SHP77 treated with DMSO at 0.1 percent for 48 hours (cell line): ENCODE results near the gene CPHXL2.

Experiments
- DNase-seq: peaks from one replicate; lab custom pipeline; 2025; lab: John Stamatoyannopoulos, UW

The CPHXL2 gene

GRCh38 chr16:75676909-75677308 lies at the start of gene CPHXL2:
Gene CPHXL2 (minus strand): TSS chr16:75677009. CDS start chr16:75676999, 10 bp downstream.
- DNase-seq, result no peak

DNA sequence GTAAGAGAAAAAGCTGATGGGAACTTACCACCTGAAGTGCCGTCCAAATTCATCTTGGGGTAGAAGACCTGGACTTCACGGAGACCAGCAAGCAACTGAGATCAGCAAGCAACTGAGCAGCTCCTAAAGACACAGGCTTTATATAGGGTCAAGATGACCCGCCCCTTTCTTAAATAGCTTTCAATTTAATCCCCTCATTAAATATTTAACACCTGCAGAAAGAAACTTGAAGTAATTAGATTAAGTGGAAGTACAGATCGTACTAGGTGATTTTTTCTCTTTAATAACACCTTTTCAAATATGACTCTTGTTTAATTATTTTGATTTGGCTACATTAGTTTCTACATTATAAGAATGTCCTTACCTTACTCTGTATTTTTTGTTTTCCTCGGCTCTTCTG lies 49.6 kb upstream of the CPHXL2 start, which contains the start of gene CPHXL:
Gene CPHXL (minus strand): TSS at position 101 of the 400 bp plus-strand sequence. CDS start 48 bp downstream, at position 53.
- no peak for DNase-seq

- DNase-seq, result no peak
Observed at GRCh38 chr16:75718452-75718851, 41.6 kb upstream of the CPHXL2 start.

DNA sequence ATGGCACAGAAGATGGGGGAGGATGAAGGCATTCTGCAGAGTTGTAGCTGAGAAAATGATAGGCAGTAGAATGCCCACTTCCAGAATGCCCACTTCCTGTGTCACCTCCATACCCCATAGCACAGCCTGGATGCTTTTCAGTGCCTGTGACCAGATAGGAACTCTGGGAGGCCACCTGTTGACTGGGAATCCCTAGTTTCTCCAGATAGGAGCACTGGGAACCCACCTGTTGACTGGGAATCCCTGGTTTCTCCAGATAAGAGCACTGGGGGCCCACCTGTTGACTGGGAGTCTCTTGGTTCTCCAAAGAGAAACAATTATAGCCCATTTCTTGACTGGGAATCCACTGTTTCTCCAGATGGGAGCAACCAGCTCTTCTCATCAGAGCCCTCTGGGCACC lies 37.9 kb upstream of the CPHXL2 start:
- DNase-seq, result no peak

DNA sequence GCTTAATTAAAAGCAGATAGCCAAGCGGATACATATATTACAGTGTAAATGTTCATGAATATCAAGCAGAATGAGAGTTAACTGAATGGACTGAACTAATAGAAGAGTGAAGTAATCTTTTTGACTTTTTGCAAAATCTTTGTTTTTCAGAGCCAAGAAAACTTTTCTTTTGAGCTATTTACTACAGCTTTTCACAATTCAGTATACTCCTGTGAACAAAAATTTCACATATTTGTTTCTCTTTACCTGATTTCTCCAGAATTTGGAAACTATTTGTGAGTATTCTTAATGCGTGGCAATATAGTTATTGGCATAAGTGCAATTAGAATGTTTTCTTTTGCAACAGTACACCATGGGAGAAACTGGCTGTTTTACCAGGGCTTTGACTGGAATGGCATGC lies 33.5 kb upstream of the CPHXL2 start:
- DNase-seq, result no peak

- no peak for DNase-seq
Observed at GRCh38 chr16:75703306-75703705, 26.5 kb upstream of the CPHXL2 start.

DNA sequence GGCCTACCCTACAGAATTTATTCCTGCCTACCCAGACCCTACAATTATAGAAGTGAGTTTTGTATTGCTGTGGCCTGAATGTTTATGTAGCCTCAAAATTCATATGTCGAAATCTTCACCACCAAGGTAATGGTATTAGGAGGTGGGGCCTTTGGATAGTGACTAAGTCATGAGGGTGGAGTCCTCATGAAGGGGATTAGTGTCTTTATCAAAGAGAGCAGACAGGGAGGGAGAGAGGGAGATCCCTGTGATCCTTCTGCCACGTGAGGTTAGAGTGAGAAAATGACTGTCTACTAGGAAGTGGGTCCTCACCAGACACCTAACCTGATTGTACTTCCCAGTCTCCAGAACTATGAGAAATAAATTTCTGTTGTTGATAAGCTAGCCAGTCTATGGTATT lies 25.4 kb upstream of the CPHXL2 start:
- DNase-seq, result no peak

GRCh38 chr16:75701361-75701760 lies 24.6 kb upstream of the CPHXL2 start, which contains the start of gene DUXB:
Gene DUXB (minus strand): TSS chr16:75701461. CDS start chr16:75701418, 43 bp downstream.
- no peak for DNase-seq

GRCh38 chr16:75697571-75697970 lies 20.8 kb upstream of the CPHXL2 start:
- DNase-seq, result no peak

DNA sequence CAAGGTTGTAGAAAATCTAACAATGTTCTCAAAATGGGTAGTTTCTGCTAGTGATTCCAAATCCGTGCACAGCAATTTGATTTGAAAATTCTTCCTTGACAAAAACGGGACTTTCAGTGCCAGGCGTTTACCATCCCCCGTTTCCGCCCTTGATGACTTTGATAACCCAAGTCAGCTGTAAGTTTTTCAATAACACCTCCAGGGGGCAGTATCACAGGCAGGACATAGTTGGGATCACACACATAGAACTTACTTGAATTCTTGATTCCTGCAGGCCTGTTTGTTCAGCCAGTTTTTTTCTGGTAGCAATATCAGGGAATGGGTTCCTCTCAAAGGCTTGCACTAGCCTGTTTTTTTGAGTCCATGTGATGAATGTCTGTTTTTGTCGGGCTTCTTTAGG lies 18.9 kb upstream of the CPHXL2 start:
- no peak for DNase-seq

- no peak for DNase-seq
Observed at GRCh38 chr16:75687361-75687760, 10.6 kb upstream of the CPHXL2 start.

DNA sequence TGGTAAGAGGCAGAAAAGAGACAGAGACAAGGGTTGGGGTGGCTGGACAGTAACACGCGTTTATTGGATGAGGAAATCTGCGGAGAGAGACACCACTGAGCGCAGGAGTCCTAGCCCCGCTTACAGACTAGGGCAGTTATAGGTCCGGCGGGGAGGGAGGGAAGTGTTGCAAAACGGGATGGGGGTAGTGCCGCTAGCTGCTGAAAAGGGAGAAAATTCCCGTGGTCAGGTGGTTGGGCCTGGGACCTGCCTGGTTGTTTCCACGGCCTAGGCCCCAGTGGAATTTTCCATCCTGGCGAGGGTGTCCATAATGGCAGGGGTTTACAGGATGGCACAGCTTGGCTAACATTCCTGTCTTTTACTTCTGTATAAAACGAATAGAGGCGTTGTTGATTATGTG lies 5.5 kb upstream of the CPHXL2 start:
- no peak for DNase-seq

GRCh38 chr16:75679366-75679765 lies 2.6 kb upstream of the CPHXL2 start:
- DNase-seq, result no peak

DNA sequence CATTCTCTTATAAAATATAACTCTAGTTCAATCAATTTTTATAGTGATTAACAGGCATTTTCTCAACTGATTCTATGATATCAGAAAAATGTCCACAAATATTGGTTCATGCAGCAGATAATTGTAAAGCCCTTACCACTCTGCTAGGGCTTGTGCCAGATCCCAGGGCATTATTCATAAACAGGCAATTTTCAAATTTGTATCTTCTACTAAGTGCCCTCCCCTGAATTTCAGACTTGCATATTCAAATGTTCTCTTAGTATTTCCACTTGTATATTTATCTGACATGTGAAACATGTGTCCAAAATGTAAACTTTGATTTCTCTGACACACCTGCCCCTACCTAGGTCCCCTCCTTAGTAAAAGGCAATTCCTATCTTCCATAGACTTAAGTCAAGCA lies 9.3 kb downstream of the CPHXL2 start:
- no peak for DNase-seq

DNA sequence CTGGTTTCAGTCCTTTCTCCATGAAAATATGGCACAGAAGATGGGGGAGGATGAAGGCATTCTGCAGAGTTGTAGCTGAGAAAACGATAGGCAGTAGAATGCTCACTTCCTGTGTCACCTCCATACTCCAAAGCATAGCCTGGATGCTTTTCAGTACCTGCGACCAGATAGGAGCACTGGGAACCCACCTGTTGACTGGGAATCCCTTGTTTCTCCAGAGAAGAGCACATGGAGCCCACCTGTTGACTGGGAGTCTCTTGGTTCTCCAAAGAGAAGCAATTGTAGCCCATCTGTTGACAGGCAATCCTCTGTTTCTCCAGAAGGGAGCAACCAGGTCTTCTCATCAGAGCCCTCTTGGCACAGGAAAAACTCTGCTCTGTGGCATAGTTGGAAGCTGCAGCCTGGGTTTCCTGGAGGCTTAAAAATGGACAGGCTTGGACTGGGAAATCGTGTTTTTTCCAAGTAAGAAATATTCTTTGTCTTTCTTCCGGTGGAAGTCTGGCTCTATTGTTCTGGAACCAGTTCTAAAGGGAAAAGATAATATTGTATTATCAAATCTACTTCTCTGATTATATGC lies 16.0 kb downstream of the CPHXL2 start:
- DNase-seq, result no peak

DNA sequence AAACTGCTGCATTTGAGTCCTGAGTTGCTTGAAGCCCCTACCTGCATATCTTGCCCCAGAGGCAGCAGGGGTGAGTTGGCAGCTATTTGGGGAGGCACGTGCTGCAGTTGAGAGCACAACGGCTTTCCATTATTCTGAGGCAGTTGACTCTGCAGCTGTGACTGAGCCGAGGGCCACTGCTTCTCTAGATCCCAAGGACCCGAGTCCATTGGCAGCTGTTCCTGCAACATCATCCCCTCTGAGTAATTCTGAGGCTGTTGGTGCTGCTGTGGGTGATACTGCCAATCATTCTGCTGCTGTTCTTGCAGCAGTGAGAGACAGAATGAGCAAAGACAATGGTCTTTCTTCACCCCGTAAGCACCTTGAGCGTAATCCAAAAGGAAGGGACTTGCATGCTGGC lies 16.5 kb downstream of the CPHXL2 start:
- DNase-seq, result no peak

- no peak for DNase-seq
Observed at GRCh38 chr16:75658175-75658574, 18.6 kb downstream of the CPHXL2 start.

DNA sequence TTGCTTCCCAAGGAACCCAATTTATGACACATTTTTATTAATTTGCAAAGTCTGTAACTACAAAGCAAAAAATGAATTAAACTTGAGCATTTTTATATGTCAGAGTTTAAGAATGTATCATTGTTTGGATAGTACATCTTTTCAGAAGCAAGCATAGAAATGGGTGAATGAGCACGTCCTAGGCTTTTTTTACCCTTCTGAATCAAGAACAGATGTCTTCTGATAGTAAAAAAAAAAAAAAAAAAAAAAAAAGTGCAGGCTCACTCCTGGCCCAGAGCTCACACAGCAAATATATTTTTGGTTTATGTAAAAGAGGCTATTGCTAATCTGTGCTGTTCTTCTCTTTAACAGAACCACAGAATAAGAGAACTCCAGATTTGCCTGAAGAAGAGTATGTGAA lies 22.9 kb downstream of the CPHXL2 start:
- no peak for DNase-seq

GRCh38 chr16:75648265-75649076 lies 28.3 kb downstream of the CPHXL2 start:
- peak; percentile 62 for DNase-seq

DNA sequence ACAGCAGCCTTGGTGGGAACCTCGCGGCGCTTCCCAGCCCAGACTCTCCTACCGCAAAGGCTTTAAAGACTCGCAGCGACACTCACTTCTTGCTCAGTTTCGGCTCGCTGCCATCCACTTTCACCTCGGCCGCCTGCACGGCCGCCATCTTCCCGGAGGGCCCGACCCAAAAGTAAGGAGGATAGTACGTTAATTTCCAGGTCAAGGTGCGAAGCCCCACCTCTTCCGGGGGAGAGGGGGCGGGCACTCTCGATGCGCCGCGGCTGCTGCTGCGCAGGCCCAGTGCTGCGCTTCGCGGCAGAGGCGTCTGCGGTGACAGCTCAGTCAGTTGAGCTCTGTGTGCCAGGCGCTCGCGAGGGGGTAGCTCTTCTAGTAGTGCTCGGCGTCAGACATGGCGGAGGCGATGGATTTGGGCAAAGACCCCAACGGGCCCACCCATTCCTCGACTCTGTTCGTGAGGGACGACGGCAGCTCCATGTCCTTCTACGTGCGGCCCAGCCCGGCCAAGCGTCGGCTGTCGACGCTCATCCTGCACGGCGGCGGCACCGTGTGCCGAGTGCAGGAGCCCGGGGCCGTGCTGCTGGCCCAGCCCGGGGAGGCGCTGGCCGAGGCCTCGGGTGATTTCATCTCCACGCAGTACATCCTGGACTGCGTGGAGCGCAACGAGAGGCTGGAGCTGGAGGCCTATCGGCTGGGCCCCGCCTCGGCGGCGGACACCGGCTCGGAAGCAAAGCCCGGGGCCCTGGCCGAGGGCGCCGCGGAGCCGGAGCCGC lies 29.1 kb downstream of the CPHXL2 start, which contains the start of the genes KARS1 and TERF2IP:
Gene KARS1 (minus strand): TSS at position 174 of the 773 bp plus-strand sequence. CDS start 26 bp downstream, at position 148.
Gene TERF2IP (plus strand): TSS at position 282 of the 773 bp plus-strand sequence. CDS start 110 bp downstream, at position 392.
- peak; percentile 94 for DNase-seq

GRCh38 chr16:75647112-75647491 lies 29.7 kb downstream of the CPHXL2 start:
- no peak for DNase-seq

- DNase-seq, result no peak
Observed at GRCh38 chr16:75644240-75645012, 32.4 kb downstream of the CPHXL2 start.
